NCI-H82 treated with DMSO at 0.1 percent for 48 hours (cell line): ENCODE data around the gene NRL.
A peak's percentile ranks its signal among the peaks of the same experiment; 100 is the strongest.

Source experiments
- DNase-seq: peaks from one replicate; lab custom pipeline; 2025; ENCODE audit not compliant: unreplicated experiment; lab: John Stamatoyannopoulos, UW

Gene NRL

GRCh38 chr14:24114532-24115421 lies at the start of gene NRL, which contains the start of gene DCAF11:
Gene NRL, minus strand, starts transcription at chr14:24114949. Its CDS starts 32,101 bp downstream, at chr14:24082848.
Gene DCAF11, plus strand, starts transcription at chr14:24114777. Its CDS starts 818 bp downstream, at chr14:24115595.
- peak; percentile 97 for DNase-seq

GRCh38 chr14:24162093-24162492 lies 47.3 kb upstream of the NRL start:
- no peak for DNase-seq

DNA sequence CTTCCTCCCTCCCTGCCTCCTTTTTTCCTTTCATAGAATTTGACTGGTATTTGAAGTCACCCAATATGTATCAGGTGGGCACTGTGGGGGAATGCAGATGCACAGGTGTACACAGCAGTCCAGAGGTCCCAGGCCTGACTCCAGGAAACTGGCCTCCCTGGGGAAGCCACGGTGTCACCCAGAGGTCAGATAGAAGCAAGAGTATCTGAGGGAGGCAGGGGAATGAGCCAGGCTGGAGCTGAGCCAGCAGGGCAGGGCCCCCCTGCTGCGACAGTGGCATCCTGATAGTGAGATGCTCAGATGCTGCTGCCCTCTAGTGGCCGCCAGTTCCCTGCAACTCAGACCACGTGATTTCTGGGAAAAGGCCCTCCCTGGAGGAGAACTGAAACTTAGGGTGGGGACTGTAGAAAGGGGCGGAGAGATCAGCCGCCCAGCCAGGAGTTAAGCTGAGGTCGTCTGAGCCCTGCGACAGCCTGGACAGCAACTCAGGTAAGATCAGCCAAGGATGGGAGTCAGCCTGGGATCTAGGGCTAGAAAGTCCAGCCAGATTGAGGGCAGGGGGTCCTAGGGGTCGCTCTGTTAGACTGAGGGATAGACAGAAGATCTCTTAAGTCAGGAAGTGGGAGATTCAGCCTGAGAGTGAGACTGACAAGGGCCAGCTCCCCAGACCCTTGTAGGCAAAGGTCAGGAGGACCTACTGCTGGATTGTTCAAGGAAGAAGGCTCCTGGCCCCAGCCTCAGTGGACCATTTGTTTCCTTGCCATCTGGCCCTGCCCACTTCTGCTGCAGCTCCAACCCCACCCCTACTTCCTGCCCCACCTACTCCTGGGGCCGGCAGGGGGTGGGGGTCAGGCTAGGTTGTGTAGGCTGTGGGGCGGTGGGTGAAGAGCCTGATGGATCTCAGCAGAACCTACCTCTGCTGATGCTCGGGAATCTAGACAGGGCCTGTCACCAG lies 46.4 kb upstream of the NRL start, which contains the start of gene IRF9:
IRF9 (plus strand) TSS at position 416 of the 955 bp plus-strand sequence. CDS start 880 bp downstream, outside the sequence.
- peak; percentile 89 for DNase-seq

DNA sequence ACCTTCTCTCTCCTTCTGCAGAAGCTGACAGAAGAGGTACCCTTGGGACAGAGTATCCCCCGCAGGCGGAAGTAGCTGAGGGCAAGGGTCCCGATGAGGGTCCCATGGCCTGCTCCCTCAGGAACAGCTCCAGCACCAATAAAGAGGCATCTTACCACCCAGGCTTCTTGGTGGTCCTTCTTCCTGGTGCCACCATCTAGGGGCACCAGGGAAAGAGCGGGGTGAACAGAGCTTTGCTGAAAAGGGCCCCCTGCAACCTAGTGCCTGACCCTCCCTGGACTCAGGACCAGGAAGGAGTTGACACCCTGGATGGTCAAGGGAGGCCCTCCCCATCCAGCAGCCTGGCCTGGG lies 45.7 kb upstream of the NRL start:
- DNase-seq, result no peak

- DNase-seq, result no peak
These were observed 45.2 kb upstream of the NRL start for GRCh38 chr14:24159777-24160498.

- DNase-seq, result no peak
These were observed 42.6 kb upstream of the NRL start for GRCh38 chr14:24157331-24157730.

DNA sequence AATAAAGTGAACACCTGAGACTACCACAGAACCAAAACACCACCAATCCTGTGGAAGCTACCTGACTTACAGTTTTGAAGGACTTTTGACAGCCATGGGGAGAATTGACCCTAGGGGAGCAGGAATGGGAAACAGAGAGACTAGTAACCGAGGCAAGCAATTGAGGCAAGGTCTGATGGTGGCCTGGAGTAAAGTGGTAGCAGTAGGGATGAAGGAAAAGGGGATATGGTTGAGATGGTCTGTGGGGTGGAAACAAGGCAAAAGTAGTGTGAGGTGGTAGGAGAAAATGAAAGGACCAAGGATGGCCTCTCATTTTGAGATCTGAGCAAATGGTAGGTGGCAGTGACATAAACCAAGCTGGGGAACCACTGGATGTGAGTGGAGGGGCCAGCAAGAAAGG lies 42.1 kb upstream of the NRL start:
- DNase-seq, result no peak

GRCh38 chr14:24155100-24155499 lies 40.4 kb upstream of the NRL start:
- DNase-seq, result no peak

- no peak for DNase-seq
These were observed 36.8 kb upstream of the NRL start for GRCh38 chr14:24151404-24152080.

DNA sequence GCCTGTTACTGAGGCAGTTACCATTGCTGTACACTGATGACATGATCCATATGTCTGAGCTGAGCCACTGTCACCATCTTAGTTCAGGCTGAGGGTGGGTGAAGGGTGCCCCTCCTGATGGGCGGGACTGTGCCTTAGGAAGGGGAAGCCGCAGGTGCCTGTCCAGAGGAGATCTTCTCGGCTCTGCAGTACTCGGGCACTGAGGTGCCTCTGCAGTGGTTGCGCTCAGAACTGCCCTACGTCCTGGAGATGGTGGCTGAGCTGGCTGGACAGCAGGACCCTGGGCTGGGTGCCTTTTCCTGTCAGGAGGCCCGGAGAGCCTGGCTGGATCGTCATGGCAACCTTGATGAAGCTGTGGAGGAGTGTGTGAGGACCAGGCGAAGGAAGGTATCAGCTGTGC lies 36.2 kb upstream of the NRL start:
- DNase-seq, result no peak

- DNase-seq, result no peak
These were observed 35.8 kb upstream of the NRL start for GRCh38 chr14:24150567-24150966.

DNA sequence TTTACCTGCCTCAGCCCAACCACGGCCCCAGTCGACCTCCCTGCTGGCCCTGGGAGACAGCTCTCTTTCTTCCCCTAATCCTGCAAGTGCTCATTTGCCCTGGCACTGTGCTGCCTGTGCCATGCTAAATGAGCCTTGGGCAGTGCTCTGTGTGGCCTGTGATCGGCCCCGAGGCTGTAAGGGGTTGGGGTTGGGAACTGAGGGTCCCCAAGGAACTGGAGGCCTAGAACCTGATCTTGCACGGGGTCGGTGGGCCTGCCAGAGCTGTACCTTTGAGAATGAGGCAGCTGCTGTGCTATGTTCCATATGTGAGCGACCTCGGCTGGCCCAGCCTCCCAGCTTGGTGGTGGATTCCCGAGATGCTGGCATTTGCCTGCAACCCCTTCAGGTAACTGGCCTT lies 35.3 kb upstream of the NRL start:
- no peak for DNase-seq

- no peak for DNase-seq
These were observed 34.7 kb upstream of the NRL start for GRCh38 chr14:24149302-24149969.

DNA sequence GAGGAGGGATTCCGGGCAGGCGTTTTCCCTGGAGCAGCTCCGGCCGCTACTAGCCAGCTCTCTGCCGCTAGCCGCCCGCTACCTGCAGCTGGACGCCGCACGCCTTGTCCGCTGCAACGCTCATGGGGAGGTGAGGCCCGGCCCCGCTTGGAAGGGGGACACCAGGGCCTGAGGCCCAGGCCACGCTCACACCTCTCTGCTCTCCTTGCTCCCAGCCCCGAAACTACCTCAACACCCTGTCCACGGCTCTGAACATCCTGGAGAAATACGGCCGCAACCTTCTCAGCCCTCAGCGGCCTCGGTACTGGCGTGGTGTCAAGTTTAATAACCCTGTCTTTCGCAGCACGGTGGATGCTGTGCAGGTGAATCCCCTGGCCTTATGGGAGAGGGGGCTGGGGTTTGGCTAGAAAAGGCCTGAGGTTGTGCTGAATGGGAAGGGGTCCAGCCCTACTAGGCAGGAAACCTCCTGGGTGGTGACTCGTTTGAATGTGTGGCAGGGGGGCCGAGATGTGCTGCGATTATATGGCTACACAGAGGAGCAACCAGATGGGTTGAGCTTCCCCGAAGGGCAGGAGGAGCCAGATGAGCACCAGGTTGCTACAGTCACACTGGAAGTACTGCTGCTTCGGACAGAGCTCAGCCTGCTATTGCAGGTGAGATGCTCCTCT lies 33.1 kb upstream of the NRL start:
- no peak for DNase-seq

DNA sequence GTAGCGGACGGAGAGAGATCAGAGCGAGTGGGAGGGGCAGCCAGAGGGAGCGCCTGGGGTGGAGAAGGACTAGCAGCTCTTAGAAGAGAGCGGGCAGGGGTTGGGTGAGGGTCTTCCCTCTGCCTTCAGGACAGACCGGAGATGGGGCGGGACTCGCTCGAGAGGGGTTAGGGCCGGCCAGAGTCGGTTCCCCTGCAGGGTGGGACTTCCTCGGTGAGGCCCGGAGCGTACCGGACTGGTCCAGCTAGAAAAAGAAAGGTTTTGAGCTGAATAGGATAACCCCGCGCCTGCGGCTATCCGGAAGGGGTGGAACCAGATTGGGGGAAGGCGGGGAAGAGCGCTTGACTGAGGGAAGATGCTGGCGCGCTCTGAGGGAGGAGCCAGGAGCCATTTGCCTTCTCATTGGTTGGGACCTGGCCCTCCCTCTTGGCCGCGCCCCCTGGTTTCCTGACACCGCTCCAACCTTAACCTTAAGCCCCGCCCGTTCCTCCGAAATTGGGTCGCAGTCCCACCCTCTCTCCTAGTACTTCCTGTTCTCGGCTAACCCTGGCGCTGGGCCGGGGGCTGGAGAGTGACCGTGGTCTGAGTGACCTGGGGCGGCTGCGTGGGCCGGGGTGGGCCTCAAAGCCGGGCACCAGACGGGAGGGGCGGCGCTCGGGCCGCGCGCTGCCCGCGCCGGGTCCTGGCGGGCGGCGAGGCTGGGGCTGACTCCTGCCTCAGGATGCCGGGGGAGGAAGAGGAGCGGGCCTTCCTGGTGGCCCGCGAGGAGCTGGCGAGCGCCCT lies 32.4 kb upstream of the NRL start, which contains the start of gene RNF31:
RNF31 (plus strand) TSS at position 521 of the 783 bp plus-strand sequence; CDS start at position 722, 201 bp downstream.
- peak; percentile 94 for DNase-seq

DNA sequence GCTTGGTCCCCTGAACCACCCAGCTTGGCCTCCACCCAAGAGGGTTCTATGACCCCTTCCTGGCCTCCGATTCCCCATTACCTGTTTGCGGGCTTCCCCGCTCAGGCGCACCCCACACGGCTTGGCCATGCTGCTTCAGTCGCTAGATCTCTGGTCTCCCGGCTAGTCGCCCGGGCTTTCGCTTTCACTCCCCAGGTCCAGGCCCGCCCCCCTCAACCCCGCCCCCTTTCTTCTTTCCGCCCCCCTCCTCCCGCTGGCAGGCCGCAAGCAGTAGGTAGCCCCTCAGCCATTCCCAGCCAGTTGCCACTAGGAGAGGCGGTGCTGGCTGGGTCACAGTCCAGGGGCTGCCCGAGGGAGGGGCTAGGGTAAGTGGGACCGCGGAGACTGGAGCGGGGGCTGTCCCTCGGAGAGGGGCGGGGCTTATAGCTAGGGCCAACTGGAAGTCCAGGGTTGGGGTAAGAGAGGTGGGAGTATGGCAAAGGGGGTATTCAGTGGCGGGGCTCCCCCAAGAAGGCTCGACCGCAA lies 31.8 kb upstream of the NRL start, which contains the start of gene PSME2:
PSME2 (minus strand) TSS at position 158 of the 525 bp plus-strand sequence; CDS start at position 129, 29 bp downstream.
- peak; percentile 88 for DNase-seq

- DNase-seq, result no peak
These were observed 31.1 kb upstream of the NRL start for GRCh38 chr14:24145690-24146452.
